ENCODE data around the gene ASB5.
"Not testable (repeated sequence)": the region's sequence is repeated elsewhere in the genome, so short reads cannot be mapped to it uniquely, and the experiment has no call there.

The ASB5 gene

GRCh38 chr4:176222149-176222548 is 46.9 kb downstream of the ASB5 start:
- no peak for DNase-seq (ENCODE audit: low spot score)

DNA sequence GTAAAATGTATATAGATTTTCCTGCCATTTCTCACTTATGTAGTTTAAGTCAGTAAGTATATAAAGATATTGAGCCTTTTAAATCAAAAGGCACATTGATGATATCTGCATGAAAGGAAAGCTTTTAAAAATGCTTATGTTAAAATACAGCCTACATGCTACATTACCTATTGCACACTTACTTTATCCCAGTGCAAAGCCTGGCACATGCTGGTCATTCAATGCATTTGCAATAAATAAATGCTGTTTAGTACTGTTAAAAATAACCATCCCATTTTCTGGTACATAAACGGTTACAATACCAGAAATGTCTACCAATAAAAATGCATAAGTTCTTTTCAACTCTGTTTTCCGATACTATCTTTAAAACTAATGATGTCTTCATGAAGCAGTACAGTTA is 51.5 kb downstream of the ASB5 start:
- no peak for DNase-seq (ENCODE audit: low spot score)

DNA sequence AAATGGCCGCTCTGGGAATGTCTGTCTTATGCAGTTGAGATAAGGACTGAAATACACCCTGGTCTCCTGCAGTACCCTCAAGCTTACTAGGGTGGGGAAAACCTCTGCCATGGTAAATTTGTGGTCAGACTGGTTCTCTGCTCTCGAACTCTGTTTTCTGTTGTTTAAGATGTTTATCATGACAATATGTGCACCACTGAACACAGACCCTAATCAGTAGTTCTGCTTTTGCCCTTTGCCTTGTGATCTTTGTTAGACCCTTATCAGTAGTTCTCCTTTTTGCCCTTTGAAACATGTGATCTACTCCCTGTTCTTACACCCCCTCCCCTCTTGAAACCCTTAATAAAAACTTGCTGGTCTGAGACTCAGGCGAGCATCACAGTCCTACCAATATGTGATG is 56.7 kb downstream of the ASB5 start:
- DNase-seq (ENCODE audit: low spot score) = not testable (repeated sequence)

DNA sequence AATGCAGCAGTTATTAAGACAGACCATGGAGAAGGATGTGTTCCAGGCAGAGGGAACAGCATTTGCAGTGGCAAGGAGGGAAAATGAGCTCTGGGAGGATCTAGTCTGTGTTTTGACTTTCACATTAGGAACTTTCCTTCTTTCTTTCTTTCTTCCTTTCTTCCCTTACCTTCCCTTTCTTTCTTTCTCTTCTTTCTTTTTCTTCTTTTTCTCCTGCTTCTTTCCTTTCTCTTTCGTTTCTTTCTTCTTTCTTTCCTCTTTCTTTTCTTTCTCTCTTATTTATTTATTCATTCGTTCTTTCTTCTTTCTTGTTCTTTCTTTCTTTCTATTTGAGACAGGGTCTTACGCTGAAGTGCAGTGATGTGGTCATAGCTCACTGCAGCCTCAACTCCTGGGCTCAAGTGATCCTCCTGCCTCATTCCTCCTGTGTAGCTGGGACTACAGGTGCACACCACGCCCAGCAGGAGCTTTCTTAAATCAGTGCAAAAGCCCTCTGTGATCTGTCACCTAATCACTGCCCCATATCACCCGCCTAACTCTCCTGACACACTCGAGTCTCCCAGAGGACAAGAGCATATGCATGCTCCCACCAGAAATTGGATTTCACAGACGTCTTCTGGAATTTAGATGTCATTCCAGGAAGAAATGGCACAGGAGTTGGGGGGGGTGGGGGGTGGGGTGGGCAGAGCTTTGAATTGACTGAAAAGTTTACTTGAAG is 58.3 kb downstream of the ASB5 start:
- no peak for DNase-seq (ENCODE audit: low spot score)

GRCh38 chr4:176210101-176210500 is 58.9 kb downstream of the ASB5 start:
- DNase-seq (ENCODE audit: low spot score) = no peak

GRCh38 chr4:176209535-176209934 is 59.5 kb downstream of the ASB5 start:
- no peak for DNase-seq (ENCODE audit: low spot score)

GRCh38 chr4:176207839-176208238 is 61.2 kb downstream of the ASB5 start:
- no peak for DNase-seq (ENCODE audit: low spot score)

GRCh38 chr4:176205299-176205698 is 63.7 kb downstream of the ASB5 start:
- DNase-seq (ENCODE audit: low spot score) = no peak

DNA sequence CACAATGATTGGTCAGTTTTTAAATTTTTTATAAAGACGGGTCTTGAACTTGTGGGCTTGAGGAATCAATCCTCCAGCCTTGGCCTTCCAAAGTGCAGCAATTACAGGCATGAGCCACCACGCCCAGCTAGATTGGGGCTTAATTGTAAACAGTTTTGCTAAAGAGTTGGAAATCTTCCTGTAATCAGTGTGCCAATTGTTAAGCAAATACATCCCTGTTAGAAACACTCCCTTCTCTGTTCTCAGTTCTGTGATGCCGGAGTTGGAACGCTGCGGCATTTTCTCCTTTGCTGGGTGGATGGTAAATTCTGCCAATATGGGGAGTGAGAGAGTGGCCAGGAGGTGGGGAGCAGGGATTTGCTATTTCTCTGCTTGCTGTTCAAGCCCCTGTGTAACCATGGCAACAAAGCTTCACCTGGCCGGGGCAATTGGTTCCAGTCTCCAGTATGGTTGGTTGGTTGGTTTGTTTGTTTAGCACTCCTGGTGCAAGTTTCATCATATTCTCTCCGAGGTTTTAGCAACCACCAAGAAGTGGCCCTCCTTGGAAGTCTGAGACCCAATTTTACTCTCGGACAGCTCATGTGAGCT is 70.6 kb downstream of the ASB5 start:
- no peak for DNase-seq (ENCODE audit: low spot score)

- DNase-seq (ENCODE audit: low spot score) = peak; percentile 95
Observed at GRCh38 chr4:176195184-176195978, 73.6 kb downstream of the ASB5 start, which contains the start of gene SPATA4. Gene SPATA4 (minus strand): TSS chr4:176195585. CDS start chr4:176195562, 23 bp downstream.

DNA sequence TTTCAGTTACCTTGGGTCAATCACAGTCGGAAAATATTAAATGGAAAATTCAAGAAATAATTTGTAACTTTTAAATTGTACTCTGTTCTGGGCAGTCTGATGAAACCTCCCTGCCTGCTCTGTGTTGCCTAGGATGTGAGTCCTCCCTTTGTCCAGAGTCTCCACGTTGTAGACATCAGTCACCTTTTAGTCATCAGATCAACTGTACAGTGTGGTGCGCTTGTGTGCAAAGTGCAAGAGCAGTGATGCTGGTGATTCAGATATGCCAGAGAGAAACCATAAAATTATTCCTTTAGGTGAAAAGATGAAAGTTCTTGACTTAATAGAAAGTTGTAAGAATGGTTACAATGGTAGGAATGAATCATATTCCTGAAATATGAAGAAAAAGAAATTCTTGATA is 75.1 kb downstream of the ASB5 start:
- peak; percentile 93 for DNase-seq (ENCODE audit: low spot score)

- DNase-seq (ENCODE audit: low spot score) = peak; percentile 74
Observed at GRCh38 chr4:176193126-176193525, 75.9 kb downstream of the ASB5 start.

- DNase-seq (ENCODE audit: low spot score) = peak; percentile 56
Observed at GRCh38 chr4:176191974-176192373, 77.0 kb downstream of the ASB5 start.

DNA sequence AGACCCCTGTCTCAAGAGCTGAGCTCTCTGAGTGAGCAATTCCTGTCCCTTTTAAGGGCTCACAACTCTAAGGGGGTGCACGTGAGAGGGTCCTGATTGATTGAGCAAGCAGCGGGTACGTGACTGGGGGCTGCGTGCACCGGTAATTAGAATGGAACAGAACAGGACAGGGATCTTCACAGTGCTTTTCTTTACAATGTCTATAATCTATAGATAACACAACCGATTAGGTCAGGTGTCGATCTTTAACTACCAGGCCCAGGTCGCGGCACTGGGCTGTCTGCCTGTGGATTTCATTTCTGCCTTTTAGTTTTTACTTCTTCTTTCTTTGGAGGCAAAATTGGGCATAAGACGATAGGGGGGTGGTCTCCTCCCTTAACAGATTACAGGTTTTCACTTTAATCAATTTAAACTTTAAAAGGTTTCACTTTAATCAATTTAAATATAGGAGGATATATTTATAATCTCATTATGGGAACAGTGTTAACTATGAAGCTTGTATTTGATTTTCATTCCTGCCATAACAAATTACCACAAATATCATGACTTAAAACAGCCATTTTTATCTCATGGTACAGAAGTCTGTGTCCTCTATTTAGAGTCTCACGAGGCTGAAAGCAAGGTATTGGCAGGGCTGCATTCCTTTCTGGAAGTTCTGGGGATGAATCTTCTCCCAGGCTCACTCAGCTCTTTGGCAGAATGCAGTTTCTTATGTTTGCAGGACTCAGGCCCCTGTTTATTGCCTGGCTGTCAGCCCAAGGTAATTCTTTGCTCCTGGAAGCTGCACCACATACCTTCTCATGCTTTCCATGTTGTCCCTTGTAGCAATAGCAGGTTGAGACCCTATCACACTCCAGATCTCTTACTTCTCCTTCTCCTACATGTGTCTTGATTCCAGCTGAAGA is 78.9 kb downstream of the ASB5 start:
- peak; percentile 39 for DNase-seq (ENCODE audit: low spot score)

- DNase-seq (ENCODE audit: low spot score) = peak; percentile 78
Observed at GRCh38 chr4:176188654-176189053, 80.4 kb downstream of the ASB5 start.

- DNase-seq (ENCODE audit: low spot score) = peak; percentile 88
Observed at GRCh38 chr4:176187624-176188023, 81.4 kb downstream of the ASB5 start.

DNA sequence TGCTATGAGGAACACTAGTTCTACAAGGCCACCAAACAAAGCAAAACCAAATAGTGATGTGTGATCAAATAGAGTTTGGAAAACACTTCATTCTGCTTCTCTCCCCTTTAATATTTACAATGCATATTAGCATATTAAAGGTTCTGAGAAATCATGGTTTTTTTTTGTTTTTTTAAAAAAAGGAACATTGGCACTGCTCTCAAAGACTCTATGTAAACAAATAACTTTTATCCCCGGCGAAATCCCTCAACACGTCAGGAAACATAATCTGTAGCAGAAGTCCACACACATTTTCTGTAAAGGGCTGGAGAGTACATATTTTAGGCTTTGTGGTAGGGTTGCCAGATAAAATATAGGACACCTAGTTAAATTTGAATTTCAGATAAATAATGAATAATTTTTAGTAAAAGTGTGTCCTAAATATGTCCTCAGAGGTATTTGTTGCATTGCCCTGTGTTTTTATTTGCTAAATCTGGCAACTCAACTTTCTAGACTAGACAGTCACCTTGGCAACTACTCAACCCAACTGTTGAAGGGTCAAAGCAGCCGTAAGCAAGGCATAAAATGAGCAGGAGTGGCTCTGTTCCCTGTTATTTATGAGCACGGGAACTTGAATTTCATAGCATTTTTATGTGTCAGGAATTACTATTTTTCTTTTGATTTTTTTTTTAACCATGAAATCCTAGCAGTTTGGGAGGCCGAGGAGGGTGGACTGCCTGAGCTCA is 82.2 kb downstream of the ASB5 start:
- no peak for DNase-seq (ENCODE audit: low spot score)

- DNase-seq (ENCODE audit: low spot score) = peak; percentile 68
Observed at GRCh38 chr4:176186067-176186466, 83.0 kb downstream of the ASB5 start.

GRCh38 chr4:176185051-176185450 is 84.0 kb downstream of the ASB5 start:
- peak; percentile 50 for DNase-seq (ENCODE audit: low spot score)
